K562 (cell line): Measurements from ENCODE around the gene HLA-DOB. TPM values are rescaled to one million over a fixed set of nuclear protein-coding genes. Genes with fewer than 3 reads are reported as not detected.

Experiments used
- ARHGAP35 ChIP-seq: fragments of 450-650 bp; IDR thresholded peaks from 2 replicates; pipeline ENCODE4 v1.6.1; 2018; ENCODE audit not compliant: partially characterized antibody
- BCL6 ChIP-seq: fragments of 250-450 bp; sonication (Bioruptor Pico); IDR thresholded peaks from 2 replicates; pipeline ENCODE4 v1.4.0; 2020
- CTBP1 ChIP-seq: fragments of 450-650 bp; IDR thresholded peaks from 2 replicates; pipeline ENCODE4 v1.6.1; 2016; ENCODE audit warnings: borderline replicate concordance
- DPF2 ChIP-seq: fragments of 450-650 bp; IDR thresholded peaks from 2 replicates; pipeline ENCODE4 v1.6.1; 2016
- EGR1 ChIP-seq: fragments of 450-650 bp; conservative IDR thresholded peaks from 2 replicates; pipeline ENCODE4 v1.6.1; 2017; ENCODE audit warnings: mild to moderate bottlenecking
- HMBOX1 ChIP-seq: sonication (generic); IDR thresholded peaks from 2 replicates; pipeline ENCODE4 v1.6.1; 2016
- HSF4 ChIP-seq: fragments of 250-450 bp; sonication (Bioruptor Pico); IDR thresholded peaks from 2 replicates; pipeline ENCODE4 v2.1.2; 2022; ENCODE audit warnings: mild to moderate bottlenecking, moderate library complexity, borderline replicate concordance
- ILF3 ChIP-seq: fragments of 450-650 bp; IDR thresholded peaks from 2 replicates; pipeline ENCODE4 v1.6.1; 2018; ENCODE audit warnings: antibody characterized with exemption, mild to moderate bottlenecking, moderate library complexity, borderline replicate concordance
- MEIS2 ChIP-seq: fragments of 450-650 bp; IDR thresholded peaks from 2 replicates; pipeline ENCODE4 v1.6.1; 2014; ENCODE audit warnings: mild to moderate bottlenecking; ENCODE audit not compliant: partially characterized antibody
- MTA1 ChIP-seq: fragments of 450-650 bp; IDR thresholded peaks from 2 replicates; pipeline ENCODE4 v1.6.1; 2017; ENCODE audit warnings: borderline replicate concordance
- NFE2 ChIP-seq: IDR thresholded peaks from 2 replicates; pipeline ENCODE4 v1.6.1; 2014; ENCODE audit warnings: antibody characterized with exemption, low read depth
- NKRF ChIP-seq: fragments of 450-650 bp; IDR thresholded peaks from 2 replicates; pipeline ENCODE4 v1.6.1; 2016; ENCODE audit warnings: borderline replicate concordance
- OTX1 ChIP-seq: fragments of 450-650 bp; formaldehyde crosslinking; IDR thresholded peaks from 2 replicates; pipeline ENCODE4 v1.4.0; 2022; ENCODE audit warnings: mild to moderate bottlenecking
- PATZ1 ChIP-seq: fragments of 250-450 bp; sonication (Bioruptor Pico); IDR thresholded peaks from 2 replicates; pipeline ENCODE4 v1.5.0; 2020; ENCODE audit warnings: mild to moderate bottlenecking, borderline replicate concordance
- POLR2G ChIP-seq: fragments of 200-400 bp; formaldehyde crosslinking; IDR thresholded peaks from 2 replicates; pipeline ENCODE4 v1.6.1; 2017; ENCODE audit warnings: low read depth, mild to moderate bottlenecking, antibody characterized with exemption, low read length, moderate library complexity
- SAFB ChIP-seq: fragments of 200-400 bp; formaldehyde crosslinking; IDR thresholded peaks from 2 replicates; pipeline ENCODE4 v1.6.1; 2017; ENCODE audit warnings: low read depth, low read length, borderline replicate concordance
- SMAD3 ChIP-seq: fragments of 450-650 bp; formaldehyde crosslinking; conservative IDR thresholded peaks from 2 replicates; pipeline ENCODE4 v1.4.0; 2020; ENCODE audit warnings: mild to moderate bottlenecking
- SMARCB1 ChIP-seq: IDR thresholded peaks from 2 replicates; pipeline ENCODE4 v1.6.1; 2011; ENCODE audit warnings: improper control_type of control experiment, low read depth; ENCODE audit not compliant: insufficient read length
- ZNF12 ChIP-seq: sonication (generic); formaldehyde crosslinking; IDR thresholded peaks from 2 replicates; pipeline ENCODE4 v1.4.0; 2020; ENCODE audit warnings: mild to moderate bottlenecking, missing genetic modification reagents
- ZNF239 ChIP-seq: fragments of 250-450 bp; sonication (Bioruptor Pico); IDR thresholded peaks from 2 replicates; pipeline ENCODE4 v1.4.0; 2020; ENCODE audit warnings: mild to moderate bottlenecking
- ZNF436 ChIP-seq: fragments of 250-450, 450-650 bp; sonication (Bioruptor Pico); formaldehyde crosslinking; IDR thresholded peaks from 2 replicates; pipeline ENCODE4 v1.7.0; 2020; ENCODE audit warnings: mild to moderate bottlenecking
- ZNF589 ChIP-seq: fragments of 200-800 bp; sonication (Bioruptor generic); IDR thresholded peaks from 2 replicates; pipeline ENCODE4 v1.6.1; 2016; ENCODE audit warnings: low read depth, missing genetic modification characterization, missing compliant biosample characterization
- polyA plus RNA-seq, 8 experiments: library from polyadenylated mRNA; depleted of rRNA in 4 of 8; stranded (reverse) in 5 of 8; unstranded in 3 of 8; fragments of >200 nt; fragmentation: Nextera tagmentation in 2 of 8; fragmentation: Illumina TruSeq in 1 of 8; extraction: Ambion mirVana in 2 of 8; extraction: Trizol in 1 of 8; gene quantifications; 2 replicates each; pipeline versions ENCODE4 v1.2.1 to v1.2.3, GENCODE V29; 2011 to 2014; ENCODE audit warnings: inconsistent platforms in 1 of 8, missing spikeins in 1 of 8
- total RNA-seq, 7 experiments: library from RNA; depleted of rRNA in 6 of 7; stranded (reverse); fragments of >200 nt in 6 of 7; fragmentation: Illumina TruSeq in 2 of 7; extraction: Trizol in 2 of 7; gene quantifications; 2 replicates each; pipeline versions ENCODE4 v1.2.1 to v1.2.3, GENCODE V29; 2011 to 2021; ENCODE audit warnings: low replicate concordance in 1 of 7

Gene HLA-DOB
- total and polyA plus RNA-seq, 9 of the 15 experiments (the other 6 are each of a cell fraction or from before 2014, with no cell fraction given), result 1.2 to 4.0 (median 2.5) TPM

- TF ChIP-seq HMBOX1, result no peak
- TF ChIP-seq NKRF, result peak; percentile 78; the same call in 1 of the 2 replicates
- peak; percentile 32; the same call in 1 of the 2 replicates for TF ChIP-seq EGR1
- TF ChIP-seq ARHGAP35, result no peak
- no peak for TF ChIP-seq ZNF239 (CRISPR knock-in tag)
- no peak; the same call in 1 of the 2 replicates for TF ChIP-seq ZNF589 (CRISPR knock-in tag)
- no peak for TF ChIP-seq ZNF436 (CRISPR knock-in tag)
- no peak for TF ChIP-seq SMARCB1
- TF ChIP-seq MTA1, result peak; percentile 41; the same call in 1 of the 2 replicates
- no peak for TF ChIP-seq BCL6 (CRISPR knock-in tag)
- peak; percentile 80 for TF ChIP-seq POLR2G
- TF ChIP-seq OTX1 (CRISPR knock-in tag), result no peak
- peak; percentile 32; the same call in 1 of the 2 replicates for TF ChIP-seq NFE2
- peak; percentile 83; the same call in 1 of the 2 replicates for TF ChIP-seq DPF2
- TF ChIP-seq SMAD3 (CRISPR knock-in tag), result 0 out of 2 replicates have a peak, but pooled peaks have one; percentile 60
- no peak for TF ChIP-seq HSF4 (CRISPR knock-in tag)
- TF ChIP-seq CTBP1, result peak; percentile 98
- TF ChIP-seq ZNF12, result 0 out of 2 replicates have a peak, but pooled peaks have one; percentile 14
- 0 out of 2 replicates have a peak, but pooled peaks have one; percentile 37 for TF ChIP-seq PATZ1
- no peak for TF ChIP-seq SAFB
- TF ChIP-seq ILF3, result no peak
- TF ChIP-seq MEIS2, result peak; percentile 53
These were observed 37.0 kb upstream of the HLA-DOB start, which contains the start of the genes PSMB9 and TAP1 (continued) for GRCh38 chr6:32853541-32854375.
